ENCODE data around the gene NHLRC1. TPM values are rescaled to one million over a fixed set of nuclear protein-coding genes. Genes with fewer than 3 reads are reported as not detected.

The NHLRC1 gene
- total and polyA plus RNA-seq, 12 donors: 0.32 to 4.3 (median 3.1) TPM

GRCh38 chr6:18100296-18100695 lies 22.2 kb downstream of the NHLRC1 start:
- 63 to 94% (median 91%) methylated on average over 3 of the region's 3 CpGs for WGBS, 4 donors
- TF ChIP-seq CTCF (IDR thresholded peaks at IDR 0.05) (no peak), POLR2A (IDR thresholded peaks at IDR 0.05) (no peak)
- H3K27me3 ChIP-seq: no peaks in the 10 kb centered on the region
- no peak for DNase-seq
- no peaks in the 10 kb centered on the region for H3K36me3 ChIP-seq (replicated peaks in 1 of 2)
- intact Hi-C loops (cut with DNase I): no loop called here
- no peak overlapping the region for H3K4me3 ChIP-seq
- no peaks in the 10 kb centered on the region for H3K4me1 ChIP-seq (replicated peaks in 1 of 2)
- no peaks in the 10 kb centered on the region for H3K9me3 ChIP-seq (replicated peaks in 1 of 3)
- no peak overlapping the region for H3K27ac ChIP-seq

- H3K4me1 ChIP-seq (replicated peaks in 1 of 2): no peaks in the 10 kb centered on the region
- intact Hi-C loops (cut with DNase I): no loop called here
- TF ChIP-seq CTCF (IDR thresholded peaks at IDR 0.05) (no peak), POLR2A (IDR thresholded peaks at IDR 0.05) (no peak)
- H3K36me3 ChIP-seq (replicated peaks in 1 of 2): no peaks in the 10 kb centered on the region
- no peak for DNase-seq
- H3K27me3 ChIP-seq: no peaks in the 10 kb centered on the region
- H3K4me3 ChIP-seq: no peak overlapping the region
- WGBS, 4 donors: 86 to 95% (median 89%) methylated on average over 2 of the region's 2 CpGs
- H3K27ac ChIP-seq: no peak overlapping the region
- no peaks in the 10 kb centered on the region for H3K9me3 ChIP-seq (replicated peaks in 1 of 3)
Measured at GRCh38 chr6:18099511-18099910, 23.0 kb downstream of the NHLRC1 start.

GRCh38 chr6:18096423-18096822 lies 26.1 kb downstream of the NHLRC1 start:
- H3K27me3 ChIP-seq: no peaks in the 10 kb centered on the region
- H3K36me3 ChIP-seq (replicated peaks in 1 of 2): no peaks in the 10 kb centered on the region
- no peak overlapping the region for H3K27ac ChIP-seq
- TF ChIP-seq CTCF (IDR thresholded peaks at IDR 0.05) (no peak), POLR2A (IDR thresholded peaks at IDR 0.05) (no peak)
- intact Hi-C loops (cut with DNase I): no loop called here
- H3K9me3 ChIP-seq (replicated peaks in 1 of 3): no peaks in the 10 kb centered on the region
- 82 to 87% (median 86%) methylated on average over 3 of the region's 3 CpGs for WGBS, 4 donors
- H3K4me1 ChIP-seq (replicated peaks in 1 of 2): no peaks in the 10 kb centered on the region
- DNase-seq: no peak
- no peak overlapping the region for H3K4me3 ChIP-seq

- WGBS, 4 donors: 71 to 86% (median 81%) methylated on average over 1 of the region's 1 CpG
- intact Hi-C loops (cut with DNase I): no loop called here
- H3K9me3 ChIP-seq (replicated peaks in 1 of 3): no peaks in the 10 kb centered on the region
- no peak overlapping the region for H3K27ac ChIP-seq
- no peaks in the 10 kb centered on the region for H3K27me3 ChIP-seq
- H3K36me3 ChIP-seq (replicated peaks in 1 of 2): no peaks in the 10 kb centered on the region
- no peak overlapping the region for H3K4me3 ChIP-seq
- no peak for TF ChIP-seq CTCF (IDR thresholded peaks at IDR 0.05)
- no peak for TF ChIP-seq POLR2A (IDR thresholded peaks at IDR 0.05)
- no peaks in the 10 kb centered on the region for H3K4me1 ChIP-seq (replicated peaks in 1 of 2)
- DNase-seq: no peak
Measured at GRCh38 chr6:18091382-18091781, 31.1 kb downstream of the NHLRC1 start.
